GM12801 (cell line): Measurements from ENCODE around the gene KLHL36.

Experiments used
- TF ChIP-seq, protein P1 (sequence below): IDR thresholded peaks from one replicate; pipeline ENCODE4 v1.5.1; 2011; ENCODE audit warnings: control low read depth; ENCODE audit not compliant: insufficient read length; ENCODE audit errors: extremely low read depth

The KLHL36 gene

DNA sequence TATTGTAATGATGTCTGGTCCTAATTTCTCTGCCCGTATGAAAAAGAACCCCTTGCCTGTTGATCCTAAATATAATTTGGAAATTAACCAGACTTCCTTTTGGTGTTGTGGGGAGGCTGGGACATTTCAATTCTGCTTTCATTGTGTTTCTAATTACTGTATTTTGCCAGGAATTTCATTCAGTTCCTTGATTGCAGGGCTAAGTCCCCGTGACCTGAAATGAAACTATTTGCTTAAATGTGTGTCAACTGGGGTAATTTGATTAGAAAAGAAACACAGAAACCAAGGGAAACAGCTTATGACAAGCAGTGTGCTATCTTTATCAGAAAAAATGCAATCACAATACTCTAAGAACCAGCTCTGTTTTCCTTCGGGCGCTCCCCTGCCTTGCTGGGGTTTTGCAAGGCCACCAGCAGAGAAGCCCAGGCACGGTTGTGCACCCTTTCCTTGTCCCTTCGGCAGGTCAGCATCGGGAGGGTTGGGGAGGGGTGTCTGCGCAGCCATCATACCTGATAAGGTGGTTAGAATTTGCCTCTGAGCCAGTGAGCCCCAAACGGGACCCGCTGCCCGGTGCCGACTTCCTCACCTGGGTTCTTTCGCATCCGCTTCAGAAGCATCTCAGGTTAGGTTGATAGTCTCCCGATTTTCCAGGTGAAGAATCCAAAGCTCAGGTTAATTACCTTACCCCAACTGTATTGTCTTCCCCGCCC, 19.4 kb downstream of the KLHL36 start:
- TF ChIP-seq, protein P1, sequence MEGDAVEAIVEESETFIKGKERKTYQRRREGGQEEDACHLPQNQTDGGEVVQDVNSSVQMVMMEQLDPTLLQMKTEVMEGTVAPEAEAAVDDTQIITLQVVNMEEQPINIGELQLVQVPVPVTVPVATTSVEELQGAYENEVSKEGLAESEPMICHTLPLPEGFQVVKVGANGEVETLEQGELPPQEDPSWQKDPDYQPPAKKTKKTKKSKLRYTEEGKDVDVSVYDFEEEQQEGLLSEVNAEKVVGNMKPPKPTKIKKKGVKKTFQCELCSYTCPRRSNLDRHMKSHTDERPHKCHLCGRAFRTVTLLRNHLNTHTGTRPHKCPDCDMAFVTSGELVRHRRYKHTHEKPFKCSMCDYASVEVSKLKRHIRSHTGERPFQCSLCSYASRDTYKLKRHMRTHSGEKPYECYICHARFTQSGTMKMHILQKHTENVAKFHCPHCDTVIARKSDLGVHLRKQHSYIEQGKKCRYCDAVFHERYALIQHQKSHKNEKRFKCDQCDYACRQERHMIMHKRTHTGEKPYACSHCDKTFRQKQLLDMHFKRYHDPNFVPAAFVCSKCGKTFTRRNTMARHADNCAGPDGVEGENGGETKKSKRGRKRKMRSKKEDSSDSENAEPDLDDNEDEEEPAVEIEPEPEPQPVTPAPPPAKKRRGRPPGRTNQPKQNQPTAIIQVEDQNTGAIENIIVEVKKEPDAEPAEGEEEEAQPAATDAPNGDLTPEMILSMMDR, result no peak

DNA sequence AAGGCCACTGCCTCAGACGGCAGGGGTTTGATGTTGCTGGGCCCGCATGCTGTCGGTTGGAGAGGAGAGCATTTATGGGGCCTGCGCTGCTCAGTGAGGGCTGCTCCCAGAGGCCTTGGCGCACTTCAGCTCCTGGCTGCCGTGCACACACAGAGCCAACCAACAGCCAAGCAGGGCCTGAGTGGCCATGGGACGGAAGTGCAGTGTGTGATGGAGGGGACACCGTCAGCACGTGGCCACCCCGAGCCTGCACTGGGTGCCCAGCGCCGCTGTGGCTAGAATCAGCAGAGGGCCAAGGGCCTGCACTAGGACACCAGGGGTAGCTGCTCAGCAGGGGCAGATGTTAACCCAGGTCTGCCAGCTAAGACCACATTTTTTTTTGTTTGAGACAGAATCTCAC, 21.8 kb downstream of the KLHL36 start:
- TF ChIP-seq, protein P1, result no peak

DNA sequence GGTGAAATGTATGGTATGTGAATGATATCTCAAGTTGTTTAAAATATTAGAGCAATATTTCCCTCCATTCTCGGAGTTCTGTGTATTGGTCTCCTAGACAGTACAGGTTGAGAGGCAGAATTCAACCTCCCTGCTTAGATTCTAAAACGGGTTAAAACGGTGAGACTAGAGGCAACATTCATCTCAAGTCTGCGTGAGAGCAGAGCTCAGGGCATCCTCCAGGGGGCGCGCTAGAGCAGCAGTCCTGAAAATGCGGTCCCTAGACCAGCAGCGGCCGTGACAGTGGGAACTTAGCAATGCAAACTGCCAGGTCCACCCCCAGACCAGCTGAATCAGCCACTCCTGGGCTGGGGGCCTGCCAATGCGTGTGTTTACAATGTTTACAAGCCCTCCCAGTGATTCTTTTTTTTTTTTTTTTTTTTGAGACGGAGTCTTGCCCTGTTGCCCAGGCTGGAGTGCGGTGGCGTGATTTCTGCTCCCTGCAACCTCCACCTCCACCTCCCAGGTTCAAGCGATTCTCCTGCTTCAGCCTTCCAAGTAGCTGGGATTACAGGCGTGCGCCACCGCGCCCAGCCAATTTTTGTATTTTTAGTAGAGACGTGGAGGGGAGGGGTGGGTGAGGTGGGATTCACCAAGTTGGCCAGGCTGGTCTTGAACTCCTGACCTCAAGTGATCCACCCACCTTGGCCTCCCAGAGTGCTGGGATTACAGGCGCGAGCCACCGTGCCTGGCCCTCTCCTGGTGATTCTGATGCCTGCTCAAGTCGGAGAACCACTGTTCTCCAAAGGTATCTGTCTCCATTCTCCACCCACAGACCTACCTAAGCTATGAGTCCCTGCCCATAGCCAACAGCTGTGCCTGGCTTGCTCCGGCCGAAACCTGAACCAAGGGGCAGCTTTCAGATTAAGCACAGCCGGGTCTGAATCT, 24.2 kb downstream of the KLHL36 start:
- TF ChIP-seq, protein P1, result no peak

DNA sequence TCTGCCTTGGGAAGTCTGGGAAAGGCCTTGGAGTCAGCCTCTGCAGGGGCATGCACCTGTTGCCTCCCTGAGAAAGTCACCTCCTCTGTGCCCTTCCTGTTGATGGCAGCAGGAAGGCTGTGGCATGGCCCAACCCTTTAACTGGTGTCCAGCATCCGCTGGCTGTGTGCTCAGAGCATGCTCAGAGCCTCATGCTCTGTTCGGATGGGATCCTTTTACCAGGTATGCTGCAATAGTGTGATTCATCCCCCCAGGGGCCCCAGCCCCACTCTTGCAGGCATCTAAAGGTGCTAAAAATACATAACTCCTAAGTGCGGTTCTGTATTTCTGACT, 24.9 kb downstream of the KLHL36 start:
- TF ChIP-seq, protein P1, result no peak

DNA sequence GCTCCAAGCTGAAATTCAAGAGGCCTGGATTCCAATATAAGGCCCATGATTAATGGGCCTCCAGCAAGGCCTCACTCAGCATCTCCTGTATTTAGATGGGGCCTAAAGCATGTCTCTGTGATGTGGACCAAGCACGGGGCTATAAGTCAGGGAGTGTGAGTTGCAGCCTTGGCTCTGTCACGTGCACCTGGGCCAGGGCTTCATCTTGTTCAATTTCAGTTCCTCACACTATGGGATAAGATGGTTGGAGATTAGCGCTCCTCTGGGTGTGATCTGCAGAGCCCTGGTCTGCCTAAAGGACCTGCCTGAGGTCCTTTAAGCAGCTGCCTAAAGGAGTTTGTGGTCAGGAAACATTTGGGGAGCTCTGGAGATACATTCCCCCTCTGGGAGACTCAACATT, 25.2 kb downstream of the KLHL36 start:
- TF ChIP-seq, protein P1, result no peak

DNA sequence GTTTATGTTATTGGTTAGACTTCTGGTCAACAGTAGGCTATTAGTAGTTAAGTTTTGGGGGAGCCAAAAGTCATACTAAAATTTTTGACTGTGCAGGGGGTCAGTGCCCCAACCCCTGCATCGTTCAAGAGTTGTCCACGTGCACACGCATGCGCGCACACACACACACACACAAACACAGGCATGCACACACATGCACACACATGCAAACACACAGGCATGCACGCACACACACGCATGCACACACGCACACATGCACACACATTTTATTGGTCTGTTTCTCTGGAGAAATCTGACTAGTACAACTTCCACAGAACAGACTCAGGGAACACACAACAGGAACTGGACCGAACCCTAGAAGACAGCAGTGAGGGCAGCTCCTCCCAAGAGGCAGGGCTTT, 27.1 kb downstream of the KLHL36 start:
- TF ChIP-seq, protein P1, result no peak

DNA sequence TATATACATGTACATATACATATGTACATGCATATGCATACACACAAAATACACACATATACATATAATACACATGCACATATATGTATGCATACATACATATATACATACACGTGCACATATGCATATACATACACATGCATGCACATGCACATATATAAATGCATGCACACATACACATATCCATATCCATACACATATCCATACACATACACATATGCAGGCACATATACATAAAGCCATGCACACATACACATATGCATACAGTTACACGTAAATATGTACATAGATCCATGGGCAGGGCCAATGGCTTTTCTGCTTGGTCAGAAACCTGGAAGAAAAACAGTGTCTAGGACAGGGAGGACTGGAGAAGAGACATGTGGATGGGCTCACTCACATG, 27.6 kb downstream of the KLHL36 start:
- TF ChIP-seq, protein P1, result no peak
